Testis (tissue), 3 donors: ENCODE data around the gene AMY2A. TPM values are rescaled to one million over a fixed set of nuclear protein-coding genes. Genes with fewer than 3 reads are reported as not detected.
"Not testable (repeated sequence)": the region's sequence is repeated elsewhere in the genome, so short reads cannot be mapped to it uniquely, and the experiment has no call there.

Experiments used
- DNase-seq: peaks from one replicate; pipeline ENCODE4 v3.0.0-alpha.2; 2019
- H3K27ac ChIP-seq, 2 donors: fragments of 200-600 bp; sonication (generic); one replicate each; pipeline ENCODE4 v1.5.1; 2019
- H3K27me3 ChIP-seq: fragments of 200-600 bp; sonication (generic); one replicate; pipeline ENCODE4 v1.5.1; 2019
- H3K36me3 ChIP-seq: fragments of 200-600 bp; sonication (generic); one replicate; pipeline ENCODE4 v1.5.1; 2017; ENCODE audit warnings: low read depth; ENCODE audit errors: missing control alignments
- H3K4me1 ChIP-seq: fragments of 200-600 bp; sonication (generic); one replicate; pipeline ENCODE4 v1.5.1; 2019
- H3K4me3 ChIP-seq, 2 donors: fragments of 200-600 bp; sonication (generic); one replicate each; pipeline ENCODE4 v1.5.1; 2017 to 2019
- H3K9me3 ChIP-seq: fragments of 200-600 bp; sonication (generic); one replicate; pipeline ENCODE4 v1.5.1; 2017
- CTCF ChIP-seq, 3 experiments: fragments of 450-650 bp in 2 of 3; fragments of 200-600 bp in 1 of 3; sonication (generic) in 1 of 3; IDR thresholded peaks; one replicate each; pipeline ENCODE4 v1.5.1; 2016 to 2019; ENCODE audit warnings: antibody characterized with exemption in 3 of 3, mild to moderate bottlenecking in 2 of 3, moderate library complexity in 1 of 3
- POLR2A ChIP-seq: fragments of 450-650 bp; IDR thresholded peaks from one replicate; pipeline ENCODE4 v1.6.1; 2017; ENCODE audit warnings: antibody characterized with exemption, mild to moderate bottlenecking, moderate library complexity
- WGBS, 2 donors: methylation state at CpG; one replicate each; pipeline ENCODE4 v1.1.5; 2018; 5-methylcytosine and 5-hydroxymethylcytosine counted together
- intact Hi-C: fragments of 100-400 bp; cut with DNase I; formaldehyde crosslinking; loops from one replicate; pipeline ENCODE4 v1.15.1; 2023; ENCODE audit warnings: low total_unique reads
- polyA plus RNA-seq: library from polyadenylated mRNA; stranded (reverse); fragments of 350-450 nt; fragmentation: Illumina TruSeq; extraction: RNeasy Lipid Tissue Mini Kit (QIAGEN cat#74804); gene quantifications from one replicate; pipeline ENCODE4 v1.2.3, GENCODE V29; 2014; ENCODE audit warnings: low read depth, low replicate concordance; ENCODE audit not compliant: insufficient read depth
- total RNA-seq, 2 donors: library from RNA; depleted of rRNA; stranded (reverse); fragments of >200 nt; gene quantifications; one replicate each; pipeline ENCODE4 v1.2.3, GENCODE V29; 2016

AMY2A gene
- total and polyA plus RNA-seq, 3 donors from 2014 or later: 0.24 to 0.99 (median 0.63) TPM

GRCh38 chr1:103583887-103584286, 33.3 kb upstream of the AMY2A start:
- Histone ChIP-seq H3K27ac (no peak overlapping the region), H3K36me3 (no peaks in the 10 kb centered on the region), H3K4me3 (no peak overlapping the region), H3K9me3 (no peaks in the 10 kb centered on the region), H3K27me3 (no peaks in the 10 kb centered on the region), H3K4me1 (no peaks in the 10 kb centered on the region)
- 91 to 94% methylated on average over 3 of the region's 3 CpGs for WGBS, 2 donors
- intact Hi-C loops: no loop called here
- no peak for TF ChIP-seq CTCF (IDR thresholded peaks at IDR 0.05)
- TF ChIP-seq POLR2A: no peak
- DNase-seq: no peak

- no peaks in the 10 kb centered on the region for H3K9me3 ChIP-seq
These were observed 32.7 kb upstream of the AMY2A start for GRCh38 chr1:103584537-103584936.

GRCh38 chr1:103602740-103603139, 14.5 kb upstream of the AMY2A start:
- H3K4me3 ChIP-seq, H3K36me3 ChIP-seq, H3K27ac ChIP-seq, H3K4me1 ChIP-seq, H3K9me3 ChIP-seq, intact Hi-C loops, DNase-seq, H3K27me3 ChIP-seq: not testable (repeated sequence)
- whole genome bisulfite sequencing, 2 donors: no CpG with 5 or more reads among the region's 3 CpGs

More at GRCh38 chr1:103584537-103584936, 32.7 kb upstream of the AMY2A start:
- H3K27ac ChIP-seq: no peak overlapping the region
- no peaks in the 10 kb centered on the region for H3K4me1 ChIP-seq
- TF ChIP-seq POLR2A (no peak), CTCF (IDR thresholded peaks at IDR 0.05) (no peak)
- DNase-seq: no peak
- 84 to 88% methylated on average over 2 of the region's 2 CpGs for WGBS, 2 donors
- H3K36me3 ChIP-seq: no peaks in the 10 kb centered on the region
- intact Hi-C loops: no loop called here
- no peak overlapping the region for H3K4me3 ChIP-seq
- no peaks in the 10 kb centered on the region for H3K27me3 ChIP-seq

- TF ChIP-seq CTCF (IDR thresholded peaks at IDR 0.05) (no peak), POLR2A (no peak)
- intact Hi-C loops: no loop called here
- no peak for DNase-seq
- no peaks in the 10 kb centered on the region for H3K4me1 ChIP-seq
- no peaks in the 10 kb centered on the region for H3K9me3 ChIP-seq
- H3K4me3 ChIP-seq: no peak overlapping the region
- H3K27me3 ChIP-seq: no peaks in the 10 kb centered on the region
- H3K36me3 ChIP-seq: no peaks in the 10 kb centered on the region
- WGBS, 2 donors: 75 to 94% methylated on average over 2 of the region's 2 CpGs
- no peak overlapping the region for H3K27ac ChIP-seq
These were observed 865 bp upstream of the AMY2A start for GRCh38 chr1:103616362-103616761.

- H3K4me1 ChIP-seq, H3K4me3 ChIP-seq, H3K36me3 ChIP-seq, H3K27ac ChIP-seq, DNase-seq, H3K9me3 ChIP-seq, intact Hi-C loops, H3K27me3 ChIP-seq: not testable (repeated sequence)
- WGBS, 2 donors: 78 to 100% methylated on average over 2 to 4 of the region's 4 CpGs
These were observed 10.2 kb downstream of the AMY2A start for GRCh38 chr1:103627436-103627835.

GRCh38 chr1:103641194-103641593, 24.0 kb downstream of the AMY2A start:
- H3K27me3 ChIP-seq, H3K4me3 ChIP-seq, H3K27ac ChIP-seq, H3K36me3 ChIP-seq, H3K4me1 ChIP-seq, H3K9me3 ChIP-seq, DNase-seq, intact Hi-C loops: not testable (repeated sequence)
- no CpG with 5 or more reads among the region's 3 CpGs for whole genome bisulfite sequencing, 2 donors

GRCh38 chr1:103643908-103644307, 26.7 kb downstream of the AMY2A start:
- intact Hi-C loops, H3K27ac ChIP-seq, H3K36me3 ChIP-seq, DNase-seq, H3K4me1 ChIP-seq, H3K4me3 ChIP-seq, H3K27me3 ChIP-seq, H3K9me3 ChIP-seq: not testable (repeated sequence)
- no CpG with 5 or more reads among the region's 3 CpGs for WGBS, 2 donors

- H3K4me3 ChIP-seq, H3K4me1 ChIP-seq, H3K27me3 ChIP-seq, H3K36me3 ChIP-seq, H3K9me3 ChIP-seq, H3K27ac ChIP-seq, intact Hi-C loops, DNase-seq: not testable (repeated sequence)
- WGBS, 2 donors: no CpG with 5 or more reads among the region's 3 CpGs
These were observed 33.1 kb downstream of the AMY2A start for GRCh38 chr1:103650305-103650704.

- H3K27ac ChIP-seq, H3K4me1 ChIP-seq, DNase-seq, H3K4me3 ChIP-seq, H3K36me3 ChIP-seq, H3K9me3 ChIP-seq, H3K27me3 ChIP-seq, intact Hi-C loops: not testable (repeated sequence)
- no CpG with 5 or more reads among the region's 4 CpGs for WGBS, 2 donors
These were observed 33.7 kb downstream of the AMY2A start for GRCh38 chr1:103650889-103651288.

- intact Hi-C loops, H3K27me3 ChIP-seq, H3K27ac ChIP-seq, DNase-seq, H3K4me3 ChIP-seq, H3K9me3 ChIP-seq, H3K4me1 ChIP-seq, H3K36me3 ChIP-seq: not testable (repeated sequence)
- WGBS, 2 donors: no CpG with 5 or more reads among the region's 6 CpGs
These were observed 36.9 kb downstream of the AMY2A start for GRCh38 chr1:103654133-103654532.
